ENCODE results near the gene EPB41L1.
"Not testable (repeated sequence)": the region's sequence is repeated elsewhere in the genome, so short reads cannot be mapped to it uniquely, and the experiment has no call there.

The EPB41L1 gene

DNA sequence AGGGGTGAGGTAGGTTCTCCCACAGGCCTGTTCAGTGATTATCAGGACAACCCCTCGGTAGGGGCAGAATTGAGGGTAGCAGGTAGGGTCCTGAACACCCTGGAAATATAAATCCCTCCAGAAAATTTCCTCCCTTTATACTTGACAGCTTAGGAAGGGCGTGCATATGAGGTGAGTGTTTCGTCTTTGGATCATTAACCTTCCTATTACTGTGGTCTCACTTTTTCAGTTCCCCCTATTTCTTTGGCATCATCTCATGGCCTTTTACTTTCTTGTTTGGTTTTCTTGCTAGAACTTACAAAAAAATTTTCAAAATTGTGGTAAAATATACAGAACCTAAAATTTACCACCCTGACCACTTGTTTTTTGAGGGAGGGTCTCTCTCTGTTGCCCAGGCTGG lies 18.7 kb upstream of the EPB41L1 start:
- no peak for DNase-seq
- Histone ChIP-seq H3K36me3 (ENCODE audit: control insufficient read depth, insufficient read depth, low read length) (no peaks in the 10 kb centered on the region), H3K27me3 (replicated peaks; ENCODE audit: control insufficient read depth, insufficient read depth, low read length, poor library complexity, severe bottlenecking) (no peaks in the 10 kb centered on the region), H3K27ac (ENCODE audit: insufficient read depth, low read length, poor library complexity, severe bottlenecking) (no peak overlapping the region), H3K9me3 (ENCODE audit: control insufficient read depth, low read length) (no peaks in the 10 kb centered on the region), H3K4me3 (ENCODE audit: insufficient read depth, low read depth, low read length, poor library complexity, severe bottlenecking) (no peak overlapping the region), H3K4me1 (ENCODE audit: control insufficient read depth, insufficient read depth, low read length, poor library complexity, severe bottlenecking) (no peaks in the 10 kb centered on the region)

DNA sequence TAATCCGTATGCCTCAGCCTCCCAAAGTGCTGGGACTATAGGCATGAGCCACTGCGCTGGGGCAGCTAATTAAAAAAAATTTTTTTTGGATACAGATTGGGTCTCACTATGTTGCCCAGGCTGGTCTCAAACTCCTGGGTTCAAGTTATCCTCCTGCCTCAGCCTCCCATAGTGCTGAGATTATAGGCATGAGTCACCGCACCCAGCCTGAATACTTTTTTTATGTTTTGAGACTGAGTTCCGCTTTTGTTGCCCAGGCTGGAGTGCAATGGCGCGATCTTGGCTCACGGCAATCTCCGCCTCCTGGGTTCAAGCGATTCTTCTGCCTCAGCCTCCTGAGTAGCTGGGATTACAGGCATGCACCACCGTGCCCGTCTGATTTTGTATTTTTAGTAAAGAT lies 17.2 kb upstream of the EPB41L1 start:
- H3K4me1 ChIP-seq (ENCODE audit: control insufficient read depth, insufficient read depth, low read length, poor library complexity, severe bottlenecking); H3K27me3 ChIP-seq (replicated peaks; ENCODE audit: control insufficient read depth, insufficient read depth, low read length, poor library complexity, severe bottlenecking); H3K4me3 ChIP-seq (ENCODE audit: insufficient read depth, low read depth, low read length, poor library complexity, severe bottlenecking); H3K36me3 ChIP-seq (ENCODE audit: control insufficient read depth, insufficient read depth, low read length); H3K27ac ChIP-seq (ENCODE audit: insufficient read depth, low read length, poor library complexity, severe bottlenecking); H3K9me3 ChIP-seq (ENCODE audit: control insufficient read depth, low read length); DNase-seq: not testable (repeated sequence)

DNA sequence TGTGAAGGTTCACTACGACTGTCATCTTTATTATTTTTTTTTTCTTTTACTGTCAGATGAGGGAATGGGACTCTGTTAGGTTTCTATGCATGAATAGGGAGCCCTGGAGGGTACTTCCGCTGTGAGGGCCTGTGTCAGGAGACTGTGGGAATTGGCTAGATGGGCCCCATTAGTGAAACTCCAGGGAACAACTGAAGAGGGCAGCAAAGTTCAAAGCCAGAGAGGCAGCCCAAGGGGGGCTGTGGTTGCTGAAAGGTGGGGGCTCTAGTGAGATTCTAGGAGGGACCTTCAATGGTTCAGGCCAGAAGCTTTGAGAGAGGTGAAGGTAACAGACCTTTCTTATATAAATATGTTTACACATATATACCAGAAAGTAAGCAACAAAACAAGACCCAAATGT lies 13.2 kb upstream of the EPB41L1 start:
- Histone ChIP-seq H3K9me3 (ENCODE audit: control insufficient read depth, low read length) (no peaks in the 10 kb centered on the region), H3K4me1 (ENCODE audit: control insufficient read depth, insufficient read depth, low read length, poor library complexity, severe bottlenecking) (no peaks in the 10 kb centered on the region), H3K27ac (ENCODE audit: insufficient read depth, low read length, poor library complexity, severe bottlenecking) (no peak overlapping the region), H3K36me3 (ENCODE audit: control insufficient read depth, insufficient read depth, low read length) (no peaks in the 10 kb centered on the region), H3K4me3 (ENCODE audit: insufficient read depth, low read depth, low read length, poor library complexity, severe bottlenecking) (no peak overlapping the region), H3K27me3 (replicated peaks; ENCODE audit: control insufficient read depth, insufficient read depth, low read length, poor library complexity, severe bottlenecking) (no peaks in the 10 kb centered on the region)
- no peak for DNase-seq

DNA sequence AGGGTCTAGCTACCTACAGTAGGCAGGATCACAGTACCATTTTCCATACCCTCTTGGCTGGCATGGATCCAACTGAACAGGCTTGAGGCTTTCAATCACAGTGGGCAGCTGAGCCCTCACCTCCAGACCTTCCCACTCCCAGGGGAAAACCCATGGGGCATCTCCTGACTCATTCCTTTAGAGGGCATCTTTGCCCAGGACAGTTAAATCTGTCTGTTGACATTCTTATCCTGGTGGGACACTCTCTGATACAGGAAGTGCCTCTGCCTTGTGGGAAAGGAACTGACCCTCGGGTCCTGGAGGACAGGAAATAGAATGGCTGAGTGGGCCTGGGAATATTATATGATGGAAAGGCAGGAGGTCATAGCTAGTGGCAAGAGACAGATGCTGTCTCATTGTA lies 10.2 kb upstream of the EPB41L1 start:
- Histone ChIP-seq H3K4me1 (ENCODE audit: control insufficient read depth, insufficient read depth, low read length, poor library complexity, severe bottlenecking) (no peaks in the 10 kb centered on the region), H3K9me3 (ENCODE audit: control insufficient read depth, low read length) (no peaks in the 10 kb centered on the region), H3K27ac (ENCODE audit: insufficient read depth, low read length, poor library complexity, severe bottlenecking) (no peak overlapping the region), H3K27me3 (replicated peaks; ENCODE audit: control insufficient read depth, insufficient read depth, low read length, poor library complexity, severe bottlenecking) (no peaks in the 10 kb centered on the region), H3K4me3 (ENCODE audit: insufficient read depth, low read depth, low read length, poor library complexity, severe bottlenecking) (no peak overlapping the region), H3K36me3 (ENCODE audit: control insufficient read depth, insufficient read depth, low read length) (no peaks in the 10 kb centered on the region)
- no peak for DNase-seq

DNA sequence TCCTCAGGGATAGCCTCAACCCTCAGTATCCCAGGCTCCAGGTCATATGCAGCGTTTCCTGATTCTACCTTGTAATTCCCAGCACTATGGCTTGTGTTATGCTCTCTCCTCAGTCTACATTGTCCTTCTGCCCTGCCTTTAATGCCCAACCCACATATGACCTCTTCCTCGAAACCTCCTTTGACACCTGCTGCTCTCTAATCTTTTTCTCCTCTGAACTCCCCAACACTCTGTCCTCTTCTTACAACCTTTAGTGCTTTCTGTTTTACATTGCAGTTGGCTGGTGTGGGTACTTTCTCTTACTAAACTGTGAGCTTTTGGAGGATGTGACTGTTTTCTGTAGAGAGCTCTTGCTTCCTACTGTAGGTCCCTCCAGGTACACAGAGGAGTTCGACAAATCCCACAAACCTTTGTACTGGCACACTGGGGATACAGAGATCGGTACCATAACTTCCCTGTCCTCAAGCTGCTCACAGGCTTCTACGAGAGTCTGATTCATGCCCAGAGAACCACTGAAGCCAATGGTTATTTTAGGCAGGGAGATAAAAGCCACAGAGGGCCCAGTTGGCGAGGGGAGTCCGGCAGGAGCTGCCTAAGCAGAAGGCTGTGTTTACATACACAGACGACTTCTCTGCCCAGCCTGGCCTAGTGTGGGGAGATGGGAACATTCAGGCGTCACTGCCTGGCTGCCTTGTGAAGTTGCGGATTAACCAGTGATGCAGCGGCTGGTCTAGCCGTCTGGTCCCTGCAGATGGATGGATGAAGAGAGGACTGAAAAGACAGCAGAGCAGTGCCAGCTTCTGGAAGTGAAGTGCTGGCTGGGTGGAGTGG lies 8.4 kb upstream of the EPB41L1 start:
- no peaks in the 10 kb centered on the region for H3K9me3 ChIP-seq (ENCODE audit: control insufficient read depth, low read length)
- H3K4me3 ChIP-seq (ENCODE audit: insufficient read depth, low read depth, low read length, poor library complexity, severe bottlenecking) = no peak overlapping the region
- no peaks in the 10 kb centered on the region for H3K4me1 ChIP-seq (ENCODE audit: control insufficient read depth, insufficient read depth, low read length, poor library complexity, severe bottlenecking)
- H3K27ac ChIP-seq (ENCODE audit: insufficient read depth, low read length, poor library complexity, severe bottlenecking) = no peak overlapping the region
- DNase-seq = no peak
- no peaks in the 10 kb centered on the region for H3K27me3 ChIP-seq (replicated peaks; ENCODE audit: control insufficient read depth, insufficient read depth, low read length, poor library complexity, severe bottlenecking)
- H3K36me3 ChIP-seq (ENCODE audit: control insufficient read depth, insufficient read depth, low read length) = no peaks in the 10 kb centered on the region

DNA sequence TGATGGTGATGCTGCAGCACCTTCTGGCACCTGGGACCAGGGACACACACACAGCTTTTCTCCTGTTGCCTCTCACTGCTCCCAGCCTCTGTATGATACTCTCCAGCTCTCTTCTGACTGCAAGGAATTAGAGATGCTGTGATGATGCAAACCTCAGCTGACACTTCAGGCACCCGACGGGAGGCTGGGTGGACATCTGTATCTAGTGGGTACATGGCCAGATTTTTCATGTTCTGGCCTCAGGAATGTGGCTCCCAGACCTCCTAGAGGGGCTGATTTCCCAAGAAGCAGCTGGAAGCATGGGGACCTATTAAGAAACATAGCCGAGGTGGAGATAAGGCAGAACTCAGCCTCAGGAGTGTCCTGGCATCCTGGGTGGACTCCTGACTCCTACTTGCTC lies 6.8 kb upstream of the EPB41L1 start:
- Histone ChIP-seq H3K9me3 (ENCODE audit: control insufficient read depth, low read length) (no peaks in the 10 kb centered on the region), H3K27ac (ENCODE audit: insufficient read depth, low read length, poor library complexity, severe bottlenecking) (no peak overlapping the region), H3K27me3 (replicated peaks; ENCODE audit: control insufficient read depth, insufficient read depth, low read length, poor library complexity, severe bottlenecking) (no peaks in the 10 kb centered on the region), H3K4me3 (ENCODE audit: insufficient read depth, low read depth, low read length, poor library complexity, severe bottlenecking) (no peak overlapping the region), H3K4me1 (ENCODE audit: control insufficient read depth, insufficient read depth, low read length, poor library complexity, severe bottlenecking) (no peaks in the 10 kb centered on the region), H3K36me3 (ENCODE audit: control insufficient read depth, insufficient read depth, low read length) (no peaks in the 10 kb centered on the region)
- no peak for DNase-seq

DNA sequence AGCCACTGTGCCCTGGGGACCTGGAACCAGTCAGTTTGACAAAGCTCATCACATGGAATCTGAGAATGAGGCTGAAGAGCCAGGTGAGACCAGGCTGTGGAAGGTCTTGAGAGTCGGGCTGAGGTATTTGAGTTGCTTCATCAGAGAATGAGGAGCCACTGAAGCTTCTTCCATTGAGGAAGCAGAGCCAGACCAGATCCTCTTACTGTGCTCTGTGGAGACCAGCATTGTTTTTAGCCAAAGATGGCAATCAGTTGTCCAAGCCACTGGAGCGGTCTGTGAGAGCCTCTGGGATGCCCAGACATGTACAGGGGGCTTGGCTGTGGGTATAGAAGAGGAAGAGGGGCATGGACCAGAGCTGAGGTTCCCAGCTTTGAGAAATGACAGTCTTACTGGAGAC lies 6.1 kb upstream of the EPB41L1 start:
- no peak for DNase-seq
- Histone ChIP-seq H3K27me3 (replicated peaks; ENCODE audit: control insufficient read depth, insufficient read depth, low read length, poor library complexity, severe bottlenecking) (no peaks in the 10 kb centered on the region), H3K4me3 (ENCODE audit: insufficient read depth, low read depth, low read length, poor library complexity, severe bottlenecking) (no peak overlapping the region), H3K27ac (ENCODE audit: insufficient read depth, low read length, poor library complexity, severe bottlenecking) (no peak overlapping the region), H3K9me3 (ENCODE audit: control insufficient read depth, low read length) (no peaks in the 10 kb centered on the region), H3K36me3 (ENCODE audit: control insufficient read depth, insufficient read depth, low read length) (no peaks in the 10 kb centered on the region), H3K4me1 (ENCODE audit: control insufficient read depth, insufficient read depth, low read length, poor library complexity, severe bottlenecking) (no peaks in the 10 kb centered on the region)

DNA sequence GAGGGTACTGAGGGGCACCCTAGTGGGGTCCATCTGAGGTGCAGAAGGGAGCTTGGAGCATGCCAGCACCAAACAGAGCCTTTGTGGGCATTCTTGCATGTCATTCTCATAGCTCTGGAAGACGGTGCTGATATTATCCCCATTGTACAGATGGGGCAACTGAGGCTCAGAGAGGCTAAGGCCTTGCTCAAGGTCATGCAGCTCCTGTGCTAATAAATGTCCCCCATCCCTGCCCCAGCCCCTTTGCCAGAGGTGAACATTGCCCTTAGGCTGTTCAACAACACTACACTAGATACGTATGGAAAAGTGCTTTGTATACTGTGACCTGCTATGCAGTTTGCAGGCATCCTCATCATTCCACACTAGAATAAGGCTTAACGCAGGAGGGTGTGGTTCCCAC lies 5.5 kb upstream of the EPB41L1 start:
- peaks cover under 1% of the 10 kb centered on the region for H3K4me1 ChIP-seq (ENCODE audit: control insufficient read depth, insufficient read depth, low read length, poor library complexity, severe bottlenecking)
- no peaks in the 10 kb centered on the region for H3K36me3 ChIP-seq (ENCODE audit: control insufficient read depth, insufficient read depth, low read length)
- no peaks in the 10 kb centered on the region for H3K9me3 ChIP-seq (ENCODE audit: control insufficient read depth, low read length)
- DNase-seq = no peak
- H3K27me3 ChIP-seq (replicated peaks; ENCODE audit: control insufficient read depth, insufficient read depth, low read length, poor library complexity, severe bottlenecking) = no peaks in the 10 kb centered on the region
- no peak overlapping the region for H3K4me3 ChIP-seq (ENCODE audit: insufficient read depth, low read depth, low read length, poor library complexity, severe bottlenecking)
- H3K27ac ChIP-seq (ENCODE audit: insufficient read depth, low read length, poor library complexity, severe bottlenecking) = no peak overlapping the region

DNA sequence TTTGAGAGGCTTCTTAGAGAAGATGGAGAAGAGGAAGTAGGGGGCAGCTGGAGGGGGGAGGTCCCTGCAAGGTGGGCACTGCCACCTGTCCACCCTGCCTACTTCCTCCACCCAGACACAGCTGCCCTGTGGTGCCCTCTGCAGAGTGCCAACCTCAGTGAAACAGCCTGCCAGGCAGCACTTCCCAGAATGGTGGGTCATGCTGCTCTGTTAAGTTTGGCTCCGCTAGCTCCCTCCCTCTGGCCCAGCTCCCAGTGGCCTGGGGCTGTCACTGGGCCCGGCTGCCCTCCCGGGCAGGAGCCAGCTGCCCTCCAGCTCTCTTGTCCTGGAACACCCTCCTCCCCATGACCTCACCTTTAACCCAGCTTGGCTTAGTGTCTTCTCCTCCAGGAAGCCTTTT lies 5.1 kb upstream of the EPB41L1 start:
- no peak for DNase-seq
- H3K36me3 ChIP-seq (ENCODE audit: control insufficient read depth, insufficient read depth, low read length) = no peaks in the 10 kb centered on the region
- no peak overlapping the region for H3K4me3 ChIP-seq (ENCODE audit: insufficient read depth, low read depth, low read length, poor library complexity, severe bottlenecking)
- no peaks in the 10 kb centered on the region for H3K9me3 ChIP-seq (ENCODE audit: control insufficient read depth, low read length)
- H3K27me3 ChIP-seq (replicated peaks; ENCODE audit: control insufficient read depth, insufficient read depth, low read length, poor library complexity, severe bottlenecking) = no peaks in the 10 kb centered on the region
- H3K27ac ChIP-seq (ENCODE audit: insufficient read depth, low read length, poor library complexity, severe bottlenecking) = no peak overlapping the region
- peaks cover 4% of the 10 kb centered on the region for H3K4me1 ChIP-seq (ENCODE audit: control insufficient read depth, insufficient read depth, low read length, poor library complexity, severe bottlenecking)

DNA sequence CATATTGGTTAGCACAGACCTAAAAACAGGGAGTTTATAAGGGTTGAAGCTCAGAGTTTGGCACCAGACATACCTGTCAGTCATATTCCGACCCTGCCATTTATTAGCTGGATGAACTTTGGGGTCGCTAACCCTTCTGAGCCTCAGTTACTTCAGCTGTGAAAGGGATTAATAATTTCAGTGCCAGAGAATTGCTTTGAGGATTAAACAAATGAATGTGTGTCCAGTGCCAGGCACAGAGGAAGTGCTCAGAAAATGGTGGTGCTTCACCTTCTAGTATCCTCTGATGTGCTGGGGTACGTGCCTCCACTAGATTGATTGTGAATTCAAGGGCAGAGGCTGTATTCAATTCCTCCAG lies 4.1 kb upstream of the EPB41L1 start:
- peaks cover 10% of the 10 kb centered on the region for H3K4me1 ChIP-seq (ENCODE audit: control insufficient read depth, insufficient read depth, low read length, poor library complexity, severe bottlenecking)
- DNase-seq = no peak
- peaks cover 8% of the 10 kb centered on the region for H3K27me3 ChIP-seq (replicated peaks; ENCODE audit: control insufficient read depth, insufficient read depth, low read length, poor library complexity, severe bottlenecking)
- no peak overlapping the region for H3K4me3 ChIP-seq (ENCODE audit: insufficient read depth, low read depth, low read length, poor library complexity, severe bottlenecking)
- H3K27ac ChIP-seq (ENCODE audit: insufficient read depth, low read length, poor library complexity, severe bottlenecking) = no peak overlapping the region
- no peaks in the 10 kb centered on the region for H3K9me3 ChIP-seq (ENCODE audit: control insufficient read depth, low read length)
- no peaks in the 10 kb centered on the region for H3K36me3 ChIP-seq (ENCODE audit: control insufficient read depth, insufficient read depth, low read length)
